ENCODE data around the gene MAMLD1.

The MAMLD1 gene

DNA sequence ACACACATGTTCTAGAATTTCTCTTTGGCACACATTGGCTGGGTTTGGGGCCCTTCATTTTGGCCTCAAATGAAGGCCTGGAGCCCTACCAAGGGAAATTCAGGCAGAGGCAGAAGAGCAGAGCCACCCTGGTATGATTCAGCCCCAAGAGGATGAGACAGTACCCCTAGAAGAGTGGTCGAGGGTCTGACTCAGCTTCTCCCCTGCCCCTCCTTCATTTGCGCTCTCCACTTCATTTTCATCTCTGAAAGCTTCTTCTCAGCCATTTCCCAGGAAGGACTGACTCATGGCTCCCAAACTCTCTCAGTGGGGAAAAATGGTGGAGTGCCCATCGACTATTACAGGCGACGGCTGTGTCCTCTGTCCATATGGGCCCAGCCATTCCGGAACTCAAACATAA, 43.5 kb downstream of the MAMLD1 start:
- Histone ChIP-seq H3K4me3 (IDR thresholded peaks at IDR 0.05; ENCODE audit: insufficient read depth, low read depth, low read length) (no peak overlapping the region), H3K9ac (no peak overlapping the region), H3K79me2 (ENCODE audit: insufficient read depth, low read depth) (no peaks in the 10 kb centered on the region), H2AFZ (ENCODE audit: low read depth) (no peak overlapping the region), H3K27ac (no peak overlapping the region), H4K20me1 (ENCODE audit: insufficient read depth) (no peaks in the 10 kb centered on the region), H3K4me2 (no peak overlapping the region), H3K4me1 (ENCODE audit: low read depth, poor library complexity, severe bottlenecking) (no peaks in the 10 kb centered on the region), H3K27me3 (ENCODE audit: insufficient read depth, low read depth) (no peaks in the 10 kb centered on the region), H3K36me3 (ENCODE audit: insufficient read depth) (no peaks in the 10 kb centered on the region)
- TF ChIP-seq, protein P1, sequence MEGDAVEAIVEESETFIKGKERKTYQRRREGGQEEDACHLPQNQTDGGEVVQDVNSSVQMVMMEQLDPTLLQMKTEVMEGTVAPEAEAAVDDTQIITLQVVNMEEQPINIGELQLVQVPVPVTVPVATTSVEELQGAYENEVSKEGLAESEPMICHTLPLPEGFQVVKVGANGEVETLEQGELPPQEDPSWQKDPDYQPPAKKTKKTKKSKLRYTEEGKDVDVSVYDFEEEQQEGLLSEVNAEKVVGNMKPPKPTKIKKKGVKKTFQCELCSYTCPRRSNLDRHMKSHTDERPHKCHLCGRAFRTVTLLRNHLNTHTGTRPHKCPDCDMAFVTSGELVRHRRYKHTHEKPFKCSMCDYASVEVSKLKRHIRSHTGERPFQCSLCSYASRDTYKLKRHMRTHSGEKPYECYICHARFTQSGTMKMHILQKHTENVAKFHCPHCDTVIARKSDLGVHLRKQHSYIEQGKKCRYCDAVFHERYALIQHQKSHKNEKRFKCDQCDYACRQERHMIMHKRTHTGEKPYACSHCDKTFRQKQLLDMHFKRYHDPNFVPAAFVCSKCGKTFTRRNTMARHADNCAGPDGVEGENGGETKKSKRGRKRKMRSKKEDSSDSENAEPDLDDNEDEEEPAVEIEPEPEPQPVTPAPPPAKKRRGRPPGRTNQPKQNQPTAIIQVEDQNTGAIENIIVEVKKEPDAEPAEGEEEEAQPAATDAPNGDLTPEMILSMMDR (conservative IDR thresholded peaks at IDR 0.05; ENCODE audit: low read depth, low read length), result no peak

DNA sequence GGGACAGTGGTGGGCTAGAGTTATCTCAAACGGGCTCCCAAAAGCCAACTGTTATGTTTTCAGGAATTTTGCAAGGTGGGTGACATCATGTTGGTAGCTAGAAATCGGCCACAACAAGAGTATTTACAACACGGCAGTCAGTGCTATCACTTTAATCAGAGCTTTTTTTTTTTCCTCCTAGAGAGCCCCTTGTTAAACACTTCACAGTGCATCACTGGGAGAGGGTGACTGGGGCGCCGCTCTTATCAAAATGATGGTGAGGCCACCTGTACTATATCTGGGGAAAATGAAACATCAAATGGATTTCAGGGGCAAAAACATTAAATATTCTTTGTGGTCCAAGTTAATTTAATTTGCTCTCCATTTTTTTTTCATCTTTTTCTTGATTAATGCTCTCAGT, 44.9 kb downstream of the MAMLD1 start:
- Histone ChIP-seq H3K27me3 (ENCODE audit: insufficient read depth, low read depth) (no peaks in the 10 kb centered on the region), H3K4me1 (ENCODE audit: low read depth, poor library complexity, severe bottlenecking) (no peaks in the 10 kb centered on the region), H3K9ac (no peak overlapping the region), H2AFZ (ENCODE audit: low read depth) (no peak overlapping the region), H3K36me3 (ENCODE audit: insufficient read depth) (no peaks in the 10 kb centered on the region), H3K27ac (no peak overlapping the region), H3K4me2 (no peak overlapping the region), H3K4me3 (IDR thresholded peaks at IDR 0.05; ENCODE audit: insufficient read depth, low read depth, low read length) (no peak overlapping the region), H4K20me1 (ENCODE audit: insufficient read depth) (no peaks in the 10 kb centered on the region), H3K79me2 (ENCODE audit: insufficient read depth, low read depth) (no peaks in the 10 kb centered on the region)
- TF ChIP-seq, protein P1 (conservative IDR thresholded peaks at IDR 0.05; ENCODE audit: low read depth, low read length), result no peak

DNA sequence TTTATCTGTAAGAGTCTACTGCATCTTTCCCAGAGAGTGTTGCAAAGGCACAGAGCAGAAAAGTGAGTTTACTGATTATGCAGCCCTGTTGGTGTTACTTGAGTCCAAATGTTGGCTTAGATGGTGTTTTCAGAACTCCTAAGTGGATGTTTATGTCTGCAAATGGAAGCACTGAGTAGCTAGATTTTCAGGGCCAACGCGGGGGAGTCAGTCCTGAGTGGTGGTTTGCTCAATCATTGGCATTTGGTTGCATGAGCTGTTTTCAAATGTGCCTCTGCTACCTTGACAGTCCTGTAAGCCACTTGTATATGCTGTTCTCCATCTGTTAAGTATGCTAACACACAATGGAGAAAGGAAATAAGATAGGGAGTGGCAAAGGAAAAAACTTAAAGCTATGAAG, 45.4 kb downstream of the MAMLD1 start:
- no peaks in the 10 kb centered on the region for H3K27me3 ChIP-seq (ENCODE audit: insufficient read depth, low read depth)
- no peak overlapping the region for H2AFZ ChIP-seq (ENCODE audit: low read depth)
- no peaks in the 10 kb centered on the region for H3K79me2 ChIP-seq (ENCODE audit: insufficient read depth, low read depth)
- H3K36me3 ChIP-seq (ENCODE audit: insufficient read depth), result no peaks in the 10 kb centered on the region
- no peak overlapping the region for H3K4me2 ChIP-seq
- H3K9ac ChIP-seq, result no peak overlapping the region
- TF ChIP-seq, protein P1 (conservative IDR thresholded peaks at IDR 0.05; ENCODE audit: low read depth, low read length), result no peak
- H3K4me3 ChIP-seq (IDR thresholded peaks at IDR 0.05; ENCODE audit: insufficient read depth, low read depth, low read length), result no peak overlapping the region
- H3K4me1 ChIP-seq (ENCODE audit: low read depth, poor library complexity, severe bottlenecking), result no peaks in the 10 kb centered on the region
- H4K20me1 ChIP-seq (ENCODE audit: insufficient read depth), result no peaks in the 10 kb centered on the region
- H3K27ac ChIP-seq, result no peak overlapping the region

- Histone ChIP-seq H3K4me1 (ENCODE audit: low read depth, poor library complexity, severe bottlenecking) (no peaks in the 10 kb centered on the region), H3K27me3 (ENCODE audit: insufficient read depth, low read depth) (no peaks in the 10 kb centered on the region), H3K4me3 (IDR thresholded peaks at IDR 0.05; ENCODE audit: insufficient read depth, low read depth, low read length) (no peak overlapping the region), H4K20me1 (ENCODE audit: insufficient read depth) (no peaks in the 10 kb centered on the region), H3K27ac (no peak overlapping the region), H2AFZ (ENCODE audit: low read depth) (no peak overlapping the region), H3K9ac (no peak overlapping the region), H3K79me2 (ENCODE audit: insufficient read depth, low read depth) (no peaks in the 10 kb centered on the region), H3K4me2 (no peak overlapping the region), H3K36me3 (ENCODE audit: insufficient read depth) (no peaks in the 10 kb centered on the region)
- TF ChIP-seq, protein P1 (conservative IDR thresholded peaks at IDR 0.05; ENCODE audit: low read depth, low read length), result no peak
Observed at GRCh38 chrX:150409486-150409885, 46.4 kb downstream of the MAMLD1 start.
